NCI-H524 treated with DMSO at 0.1 percent for 48 hours (cell line): ENCODE data around the gene GOLPH3L.
"Not testable (repeated sequence)": the region's sequence is repeated elsewhere in the genome, so short reads cannot be mapped to it uniquely, and the experiment has no call there.

Experiments used
- DNase-seq: peaks from one replicate; lab custom pipeline; 2025; lab: John Stamatoyannopoulos, UW

GOLPH3L gene

GRCh38 chr1:150615346-150616201 is 81.4 kb downstream of the GOLPH3L start:
- no peak for DNase-seq

GRCh38 chr1:150613061-150613920 is 83.7 kb downstream of the GOLPH3L start:
- DNase-seq, result no peak

GRCh38 chr1:150612014-150612345 is 85.0 kb downstream of the GOLPH3L start:
- no peak for DNase-seq

GRCh38 chr1:150610576-150610975 is 86.4 kb downstream of the GOLPH3L start:
- no peak for DNase-seq

GRCh38 chr1:150609732-150610131 is 87.2 kb downstream of the GOLPH3L start:
- no peak for DNase-seq

- no peak for DNase-seq
Measured at GRCh38 chr1:150606463-150607142, 90.4 kb downstream of the GOLPH3L start.

- DNase-seq, result not testable (repeated sequence)
Measured at GRCh38 chr1:150605451-150605731, 91.6 kb downstream of the GOLPH3L start.

GRCh38 chr1:150604226-150604588 is 92.7 kb downstream of the GOLPH3L start:
- DNase-seq, result no peak

GRCh38 chr1:150603711-150604110 is 93.2 kb downstream of the GOLPH3L start:
- no peak for DNase-seq

- DNase-seq, result not testable (repeated sequence)
Measured at GRCh38 chr1:150602372-150602771, 94.6 kb downstream of the GOLPH3L start.

GRCh38 chr1:150601540-150601939 is 95.4 kb downstream of the GOLPH3L start:
- no peak for DNase-seq

- not testable (repeated sequence) for DNase-seq
Measured at GRCh38 chr1:150598346-150598745, 98.6 kb downstream of the GOLPH3L start.

GRCh38 chr1:150596976-150597375 is 100.0 kb downstream of the GOLPH3L start:
- no peak for DNase-seq
